CD4-positive, alpha-beta T cell treated with Interferon gamma for 1 hour (primary cell): ENCODE data around the gene BTAF1.

ENCODE experiments used
- DNase-seq: peaks from one replicate; pipeline ENCODE4 v3.0.0-alpha.2; 2020

BTAF1 gene

GRCh38 chr10:91908337-91909116, 15.0 kb upstream of the BTAF1 start:
- DNase-seq, result peak; percentile 69

DNA sequence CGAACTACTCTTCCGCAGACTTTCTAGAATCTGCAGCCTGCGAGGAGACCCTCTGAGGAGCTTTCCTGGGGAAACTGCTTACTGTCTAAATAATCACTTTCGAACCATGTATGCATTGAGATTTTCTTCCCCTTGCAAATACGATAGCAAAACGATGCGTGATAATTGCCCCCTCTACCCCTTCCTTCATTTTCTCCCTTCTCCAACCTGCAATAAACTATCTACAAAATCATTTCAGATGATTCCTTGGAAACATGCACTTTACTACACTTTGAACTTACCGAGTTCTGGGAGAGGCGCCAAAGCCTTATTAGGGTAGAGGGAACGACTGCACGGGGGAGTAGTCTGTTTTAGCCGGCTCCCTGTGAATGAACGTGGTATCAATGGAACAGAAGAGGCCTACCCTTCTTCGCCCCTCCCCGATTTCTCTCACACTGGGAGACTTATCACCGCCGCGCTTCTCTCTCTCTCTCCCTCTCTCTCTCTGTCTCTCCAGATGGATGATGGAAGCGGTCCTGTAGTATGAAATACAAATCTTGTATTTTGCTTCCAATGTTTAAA, 14.4 kb upstream of the BTAF1 start, which contains the start of gene FGFBP3:
Gene FGFBP3 (minus strand): TSS at position 370 of the 561 bp plus-strand sequence. CDS start 517 bp downstream, outside the sequence.
- DNase-seq, result no peak

DNA sequence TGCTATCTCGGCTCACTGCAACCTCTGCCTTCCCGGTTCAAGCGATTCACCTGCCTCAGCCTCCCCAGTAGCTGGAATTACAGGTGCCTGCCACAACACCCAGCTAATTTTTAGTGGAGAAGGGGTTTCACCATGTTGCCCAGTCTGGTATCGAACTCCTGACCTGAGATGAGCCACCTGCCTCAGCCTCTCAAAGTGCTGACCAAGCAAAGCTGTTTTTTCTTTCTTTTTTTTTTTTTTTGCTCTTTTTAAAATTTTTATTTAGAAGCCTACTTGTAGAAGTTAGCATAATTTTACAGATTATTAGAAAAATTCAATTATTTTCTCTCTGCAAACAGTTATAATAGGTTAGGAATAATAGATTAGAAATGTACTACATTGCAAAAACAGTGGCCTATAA, 13.1 kb upstream of the BTAF1 start:
- DNase-seq, result no peak

DNA sequence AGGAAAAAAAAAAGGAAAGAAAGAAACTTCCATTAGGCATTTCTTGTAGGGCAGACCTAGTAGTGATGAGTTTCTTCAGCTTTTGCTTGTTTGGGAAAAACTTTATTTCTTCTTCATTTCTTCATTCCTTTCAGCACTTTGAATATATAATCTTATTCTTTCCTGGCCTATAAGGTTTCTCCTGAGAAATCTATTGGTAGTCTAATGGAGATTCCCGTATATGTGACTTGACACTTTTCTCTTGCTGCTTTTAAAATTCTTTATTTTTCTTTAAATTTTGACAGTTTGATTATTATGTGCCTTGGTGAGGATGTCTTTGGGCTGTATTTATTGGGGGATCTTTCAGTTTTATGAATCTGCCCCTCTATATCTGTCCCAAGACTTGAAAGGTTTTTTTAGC, 3.9 kb upstream of the BTAF1 start:
- no peak for DNase-seq

DNA sequence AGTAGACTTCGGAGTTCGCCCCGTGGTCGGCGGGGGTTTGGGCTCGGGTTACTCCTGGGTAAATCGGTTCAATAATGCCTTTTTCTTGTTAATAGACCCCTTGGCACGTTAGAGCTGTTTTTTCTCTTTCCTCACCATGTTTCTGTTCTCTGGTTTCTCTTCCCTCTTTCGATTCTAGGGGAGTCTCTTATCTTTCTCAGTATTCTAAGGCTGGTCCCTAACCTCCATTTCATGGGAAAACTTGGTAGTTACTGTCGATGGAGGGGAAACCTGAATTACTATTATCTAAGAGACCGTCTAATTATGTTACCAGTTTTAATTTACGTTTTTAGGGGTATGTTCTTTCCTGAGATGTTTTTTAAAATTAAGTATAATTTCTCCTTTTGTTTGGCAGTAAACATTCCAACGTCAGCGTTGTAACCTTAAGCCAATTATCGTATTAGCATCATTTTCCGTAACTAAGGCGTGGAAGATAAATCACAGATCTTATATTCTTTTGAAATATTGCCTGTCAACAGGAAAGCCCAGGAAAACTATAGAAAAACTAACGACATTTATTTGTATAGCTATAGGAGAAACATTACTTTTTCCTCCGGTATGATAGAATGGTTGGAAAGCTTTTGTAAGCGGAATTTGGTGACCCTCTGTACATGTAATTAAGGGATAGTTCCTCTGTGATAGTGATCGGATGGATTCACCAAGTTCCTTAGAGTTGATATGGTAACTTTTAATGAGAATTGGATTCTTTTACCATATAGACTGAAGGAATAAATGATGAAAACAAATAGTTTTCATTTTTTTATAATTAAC, 847 bp downstream of the BTAF1 start:
- DNase-seq, result no peak

- DNase-seq, result no peak
Observed at GRCh38 chr10:91925022-91925320, 1.4 kb downstream of the BTAF1 start.

- DNase-seq, result no peak
Observed at GRCh38 chr10:91930939-91931338, 7.4 kb downstream of the BTAF1 start.

DNA sequence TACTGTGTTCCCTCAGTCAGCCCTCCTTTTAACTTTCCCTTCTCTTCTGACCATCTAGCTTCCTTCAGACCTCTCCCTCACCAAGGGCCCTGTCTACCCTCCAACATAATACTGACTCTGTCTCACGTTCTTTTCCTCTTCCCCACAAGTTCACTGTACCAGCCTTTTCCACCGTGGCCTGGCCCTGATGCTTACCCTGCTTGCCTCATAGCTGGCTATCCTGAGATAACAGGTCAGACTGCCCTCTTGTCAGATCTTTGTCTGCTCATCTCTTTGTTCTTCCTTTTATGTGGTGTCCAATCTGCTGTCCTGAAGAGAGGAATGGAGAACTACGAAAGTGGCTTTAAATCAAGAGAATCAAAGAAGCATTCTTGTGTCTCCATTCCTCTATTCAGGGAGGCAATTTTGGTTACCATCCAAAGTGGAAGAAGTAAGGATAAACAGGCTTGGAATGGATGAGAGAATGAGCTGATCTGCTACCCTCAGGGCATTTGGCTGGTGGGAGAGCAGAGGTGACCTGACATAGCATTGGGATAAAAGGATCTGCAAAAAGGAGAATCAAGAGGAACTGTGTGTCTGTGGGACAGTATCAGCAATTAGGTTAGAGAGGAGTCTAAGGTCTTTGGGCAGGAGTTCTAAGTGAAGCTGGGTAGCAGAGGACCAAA, 8.1 kb downstream of the BTAF1 start:
- DNase-seq, result no peak

DNA sequence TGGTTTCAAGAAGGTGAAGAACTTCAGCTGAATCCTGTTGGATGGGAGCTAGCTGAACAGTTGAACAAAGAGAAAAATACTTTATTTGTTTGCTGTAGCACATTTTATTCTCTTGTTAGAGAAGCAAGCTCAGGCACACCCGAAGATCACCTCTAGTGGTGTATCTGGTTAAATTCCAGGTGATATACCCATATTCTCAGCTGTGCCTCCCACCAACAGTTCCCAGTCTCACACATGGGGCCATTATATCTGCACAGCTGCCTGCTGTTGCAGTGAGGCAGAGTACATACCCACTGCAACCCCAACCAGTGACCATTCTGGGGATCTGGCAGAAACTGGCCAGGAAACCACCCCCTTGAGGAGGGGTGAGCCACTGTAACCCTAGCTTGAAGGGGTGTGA, 9.2 kb downstream of the BTAF1 start:
- DNase-seq, result no peak

GRCh38 chr10:91935886-91936285, 12.3 kb downstream of the BTAF1 start:
- no peak for DNase-seq

GRCh38 chr10:91939653-91940052, 16.1 kb downstream of the BTAF1 start:
- DNase-seq, result no peak

DNA sequence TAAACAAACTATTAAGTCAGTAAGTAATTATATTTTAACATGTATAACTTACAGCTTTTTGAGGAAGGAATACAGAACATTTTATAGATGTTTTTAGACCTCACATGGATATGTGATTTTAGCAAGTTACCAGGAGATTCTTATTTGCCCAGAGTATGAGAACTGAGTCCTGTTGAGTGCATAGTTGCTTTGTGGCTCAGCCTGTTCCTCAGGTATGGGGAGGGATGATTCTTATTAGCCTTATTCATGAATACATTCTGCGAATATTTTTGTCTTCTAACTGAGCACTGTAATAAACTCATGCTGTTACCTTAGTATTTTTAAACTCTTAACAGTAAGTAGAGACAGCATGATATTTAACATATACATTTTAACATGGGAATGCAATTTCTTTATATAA, 17.9 kb downstream of the BTAF1 start:
- DNase-seq, result no peak

- DNase-seq, result no peak
Observed at GRCh38 chr10:91944880-91945630, 21.5 kb downstream of the BTAF1 start.

- DNase-seq, result no peak
Observed at GRCh38 chr10:91953600-91954160, 30.1 kb downstream of the BTAF1 start.

DNA sequence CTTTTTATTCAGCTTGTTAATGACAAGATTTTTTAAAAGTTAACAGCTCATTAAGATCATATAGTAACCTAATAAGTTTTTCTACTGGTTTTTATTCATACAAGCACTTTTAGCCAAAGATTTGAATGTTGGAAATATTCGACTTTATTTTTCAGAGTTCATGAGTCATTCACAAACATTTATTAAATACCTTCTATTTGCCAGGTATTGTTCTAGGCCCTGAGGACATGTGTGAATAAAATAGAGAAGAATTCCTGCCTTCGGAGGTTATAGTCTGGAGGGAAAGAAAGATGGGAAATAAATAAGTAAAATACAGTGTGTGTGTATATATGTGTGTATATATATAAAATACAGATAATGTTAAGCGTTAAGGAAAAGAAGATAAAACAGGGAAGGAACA, 31.5 kb downstream of the BTAF1 start:
- no peak for DNase-seq

- no peak for DNase-seq
Observed at GRCh38 chr10:91957091-91957490, 33.5 kb downstream of the BTAF1 start.

DNA sequence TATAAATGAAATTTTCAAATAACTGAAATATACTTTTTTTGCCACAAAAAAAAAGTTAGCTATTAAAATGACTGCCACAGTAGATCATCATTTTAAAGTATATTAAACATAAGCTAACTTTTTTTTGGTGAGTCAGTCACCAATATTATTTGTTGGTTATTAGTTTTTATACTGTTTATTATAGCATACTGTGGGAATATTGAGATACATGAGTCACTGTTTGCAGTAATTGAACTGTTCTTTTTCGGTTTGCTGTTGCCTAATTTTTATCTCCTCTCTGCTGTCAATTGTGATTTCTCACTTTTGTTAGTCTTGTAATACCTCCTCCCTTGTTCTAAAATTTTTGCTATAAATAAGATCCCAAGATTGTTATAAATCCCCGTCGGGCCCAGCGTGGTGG, 45.7 kb downstream of the BTAF1 start:
- no peak for DNase-seq

DNA sequence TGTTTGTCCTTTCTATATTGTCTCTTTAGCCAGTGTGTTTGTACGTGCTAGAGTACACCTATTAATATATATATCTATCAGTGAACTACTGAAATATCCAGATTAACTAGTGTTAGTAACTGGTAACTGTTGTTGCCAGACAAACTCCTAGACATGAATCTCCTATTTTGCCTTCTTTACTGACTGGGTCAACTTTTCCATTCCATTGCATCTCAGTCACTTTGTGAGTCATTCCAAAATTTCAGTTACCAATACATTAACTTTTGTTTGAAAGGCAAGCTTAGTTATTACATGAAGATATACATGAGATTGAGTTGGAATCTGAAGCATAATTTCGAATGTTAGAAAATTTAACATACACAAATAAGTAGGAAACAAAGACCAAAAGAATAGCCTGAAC, 51.4 kb downstream of the BTAF1 start:
- no peak for DNase-seq

- no peak for DNase-seq
Observed at GRCh38 chr10:91975438-91975837, 51.9 kb downstream of the BTAF1 start.

GRCh38 chr10:91976317-91977051, 52.9 kb downstream of the BTAF1 start:
- DNase-seq, result no peak

- DNase-seq, result no peak
Observed at GRCh38 chr10:91977491-91977890, 53.9 kb downstream of the BTAF1 start.

DNA sequence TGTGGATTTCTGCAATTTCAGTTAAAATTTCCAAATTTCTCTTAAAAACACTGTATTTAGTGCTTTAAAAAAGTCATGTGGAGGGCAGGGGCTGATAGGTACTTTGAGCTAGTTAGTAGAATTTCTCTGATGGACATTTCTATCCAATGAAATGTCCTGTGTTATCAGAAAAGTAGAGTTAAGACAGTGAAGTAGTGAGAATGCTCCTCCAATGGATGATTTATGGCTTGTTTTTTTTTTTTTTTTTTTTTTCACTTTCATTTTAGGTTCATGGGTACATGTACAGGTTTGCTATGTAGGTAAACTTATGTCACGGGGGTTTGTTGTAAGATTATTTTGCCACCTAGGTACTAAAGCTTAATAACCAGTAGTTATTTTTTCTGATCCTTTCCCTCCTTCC, 55.0 kb downstream of the BTAF1 start:
- no peak for DNase-seq
